GM19025 (cell line): ENCODE results near the gene RSRC1.
"Not testable (repeated sequence)": the region's sequence is repeated elsewhere in the genome, so short reads cannot be mapped to it uniquely, and the experiment has no call there.

Source experiments
- ATAC-seq: cut with Tn5 transposase; IDR thresholded peaks from one replicate; pipeline ENCODE4 v1.9.1; 2021; ENCODE audit warnings: mild to moderate bottlenecking, low read depth, moderate library complexity; ENCODE audit not compliant: unreplicated experiment

RSRC1 gene

DNA sequence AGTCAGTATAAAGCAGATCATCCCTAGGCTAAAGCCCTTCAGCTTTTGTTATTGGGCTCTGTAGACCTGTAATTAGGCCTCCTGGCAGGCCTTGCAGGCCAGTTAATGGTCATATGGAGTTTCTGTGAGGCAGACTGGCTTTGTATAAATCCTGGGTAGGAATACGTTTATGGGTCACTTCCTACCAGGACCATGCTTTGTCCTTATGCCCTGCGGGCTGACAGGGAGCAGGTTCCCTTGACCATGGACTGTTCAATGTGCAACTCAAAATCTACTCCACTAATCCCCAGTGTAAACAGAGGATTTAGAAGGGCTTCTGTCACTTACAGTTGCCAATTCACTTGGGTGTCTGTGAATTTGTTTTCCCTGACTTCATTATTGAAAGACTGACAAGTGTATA is 258.4 kb downstream of the RSRC1 start:
- ATAC-seq: no peak

DNA sequence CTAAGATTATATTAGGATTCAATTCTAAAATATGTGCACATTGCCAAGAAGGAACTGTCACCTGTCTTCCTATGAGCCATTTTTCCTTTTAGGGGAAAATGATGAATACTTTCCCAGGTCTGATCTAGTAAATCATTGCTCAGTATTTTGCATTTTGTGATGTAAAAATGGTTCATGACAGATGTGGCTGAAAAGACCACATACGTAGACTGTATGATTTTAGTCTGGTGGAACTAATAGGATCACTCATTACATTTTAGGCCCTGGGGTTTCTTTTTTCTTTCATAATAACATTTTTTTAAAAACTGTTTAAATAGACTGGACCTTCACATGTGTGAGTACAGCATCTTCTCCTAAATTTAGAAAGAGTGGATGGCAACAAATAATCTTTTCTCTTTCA is 259.4 kb downstream of the RSRC1 start:
- no peak for ATAC-seq

DNA sequence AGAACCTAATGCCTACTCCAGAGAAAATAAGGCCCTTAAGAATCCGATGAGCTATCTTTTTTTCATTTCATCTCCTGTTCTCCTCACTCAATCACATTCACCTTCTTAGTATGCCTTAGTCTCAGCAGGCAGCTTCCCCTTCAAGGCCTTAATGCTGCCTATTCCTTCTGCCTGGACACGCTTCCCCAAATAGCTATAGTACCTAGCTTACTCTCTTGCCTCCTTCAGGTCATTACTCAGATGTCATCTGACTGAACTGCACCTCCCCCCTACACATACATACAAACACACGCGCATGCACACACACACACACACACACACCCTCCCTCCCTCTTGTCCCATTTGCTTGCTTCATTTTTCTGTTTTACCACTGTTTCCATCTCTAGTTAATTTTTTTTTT is 269.6 kb downstream of the RSRC1 start:
- ATAC-seq: no peak

DNA sequence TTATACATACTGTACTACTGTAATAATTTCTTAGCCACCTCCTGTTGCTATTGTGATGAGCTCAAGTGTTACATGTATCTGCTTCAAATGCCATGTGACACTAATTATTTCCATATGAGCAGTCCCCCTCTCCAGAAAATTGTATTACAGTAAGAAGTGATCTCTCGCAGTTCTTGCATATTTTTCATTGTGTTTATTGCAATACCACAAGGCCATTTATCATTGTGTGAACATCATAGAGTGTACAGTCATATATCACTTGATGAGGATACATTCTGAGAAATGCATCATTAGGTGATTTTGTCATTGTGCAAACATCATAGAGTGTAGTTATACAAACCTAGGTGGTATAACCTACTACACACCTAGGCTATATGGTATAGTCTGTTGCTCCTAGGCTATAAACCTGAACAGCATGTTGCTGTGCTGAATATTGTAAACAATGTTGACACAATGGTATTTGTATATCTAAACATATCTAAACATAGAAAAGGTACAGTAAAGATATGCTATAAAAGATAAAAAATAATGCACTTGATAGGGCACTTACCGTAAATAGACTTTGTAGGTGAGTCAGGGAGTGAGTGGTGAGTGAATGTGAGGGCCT is 271.5 kb downstream of the RSRC1 start:
- ATAC-seq: no peak

DNA sequence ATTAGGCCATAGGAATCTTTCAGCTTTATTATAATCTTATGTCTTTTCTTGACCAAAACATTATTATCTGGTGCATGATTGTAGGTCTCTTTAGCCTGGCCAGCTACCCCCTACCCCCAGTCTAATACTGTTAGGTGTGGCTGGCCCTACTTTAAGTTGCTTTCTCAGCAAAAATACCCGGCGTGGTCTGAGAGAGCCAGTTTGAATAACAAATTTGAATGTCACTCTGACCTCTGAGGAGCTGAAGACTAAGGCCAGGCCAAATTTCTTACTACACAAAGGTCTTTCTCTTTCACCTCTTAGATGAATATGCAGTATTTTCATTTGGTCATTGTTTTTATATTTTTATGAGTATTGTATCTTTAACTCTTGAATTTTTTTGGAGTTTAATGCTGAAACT is 272.6 kb downstream of the RSRC1 start:
- ATAC-seq: peak; percentile 45

DNA sequence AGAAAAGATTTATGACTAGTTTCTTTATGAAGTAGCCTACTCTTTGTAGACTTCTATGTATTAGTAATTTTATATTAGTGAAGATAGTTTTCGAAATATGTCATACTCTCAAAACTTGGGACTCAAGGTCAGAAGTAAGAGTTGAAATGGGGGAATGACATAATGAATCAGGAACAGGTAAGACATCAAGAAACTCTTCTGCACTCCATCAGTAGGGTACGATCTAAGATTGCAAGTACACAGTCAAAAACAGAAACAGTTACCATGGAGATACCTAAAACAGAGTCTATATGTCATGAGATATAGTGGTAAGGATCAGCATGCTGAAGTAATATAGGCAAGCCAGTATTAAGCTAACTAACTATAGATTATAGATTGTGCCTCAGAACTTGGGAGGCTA is 274.1 kb downstream of the RSRC1 start:
- no peak for ATAC-seq

DNA sequence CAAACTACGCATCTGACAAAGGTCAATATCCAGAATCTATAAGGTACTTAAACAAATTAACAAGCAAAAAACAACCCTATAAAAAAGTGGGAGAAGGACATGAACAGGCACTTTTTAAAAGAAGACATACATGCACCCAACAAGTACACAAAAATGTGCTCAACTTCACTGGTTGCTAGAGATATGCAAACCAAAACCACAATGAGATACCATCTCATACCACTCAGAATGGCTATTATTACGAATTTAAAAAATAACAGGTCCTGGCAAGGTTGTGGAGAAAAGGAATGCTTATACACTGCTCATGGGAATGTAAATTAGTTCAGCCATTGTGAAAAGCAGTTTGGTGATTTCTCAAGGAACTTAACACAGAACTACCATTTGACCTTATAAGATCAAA is 285.5 kb downstream of the RSRC1 start:
- ATAC-seq: no peak

DNA sequence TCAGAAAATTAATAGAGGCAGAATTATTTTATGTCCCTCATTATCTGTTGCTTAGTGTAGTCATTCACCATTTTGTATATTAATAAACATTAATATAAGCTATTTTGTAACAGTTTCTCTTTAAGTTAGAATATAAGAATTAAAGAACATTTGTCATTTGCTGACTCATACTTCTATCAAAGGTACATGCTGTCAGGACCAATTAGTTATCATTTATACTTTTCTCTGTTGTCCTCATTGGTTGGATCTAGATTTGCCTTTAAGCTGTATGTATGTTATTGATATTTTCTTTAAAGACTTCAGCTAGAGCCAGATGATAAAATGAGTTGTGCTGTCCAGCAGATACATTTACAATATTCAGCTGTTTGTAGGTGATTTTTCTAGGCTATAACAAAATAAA is 292.7 kb downstream of the RSRC1 start:
- ATAC-seq: no peak

DNA sequence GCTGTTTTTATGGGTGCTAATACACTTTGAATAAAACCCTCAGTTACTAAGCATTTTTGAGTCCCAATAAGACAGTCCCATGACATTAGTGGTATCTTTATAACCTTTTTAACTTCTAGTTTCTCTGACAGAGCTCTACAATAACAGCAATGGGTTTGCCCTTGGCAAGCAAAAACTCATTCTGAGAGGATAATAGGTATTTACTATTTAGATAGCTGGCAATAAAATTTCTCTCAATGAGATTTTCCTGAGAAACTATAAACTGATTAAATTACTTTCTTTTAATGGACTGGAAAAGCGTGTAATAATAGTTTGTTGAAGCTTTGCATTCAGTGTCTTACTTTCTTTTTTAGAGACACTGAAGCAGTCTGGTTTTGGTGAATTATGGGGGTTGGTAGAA is 293.1 kb downstream of the RSRC1 start:
- ATAC-seq: no peak

DNA sequence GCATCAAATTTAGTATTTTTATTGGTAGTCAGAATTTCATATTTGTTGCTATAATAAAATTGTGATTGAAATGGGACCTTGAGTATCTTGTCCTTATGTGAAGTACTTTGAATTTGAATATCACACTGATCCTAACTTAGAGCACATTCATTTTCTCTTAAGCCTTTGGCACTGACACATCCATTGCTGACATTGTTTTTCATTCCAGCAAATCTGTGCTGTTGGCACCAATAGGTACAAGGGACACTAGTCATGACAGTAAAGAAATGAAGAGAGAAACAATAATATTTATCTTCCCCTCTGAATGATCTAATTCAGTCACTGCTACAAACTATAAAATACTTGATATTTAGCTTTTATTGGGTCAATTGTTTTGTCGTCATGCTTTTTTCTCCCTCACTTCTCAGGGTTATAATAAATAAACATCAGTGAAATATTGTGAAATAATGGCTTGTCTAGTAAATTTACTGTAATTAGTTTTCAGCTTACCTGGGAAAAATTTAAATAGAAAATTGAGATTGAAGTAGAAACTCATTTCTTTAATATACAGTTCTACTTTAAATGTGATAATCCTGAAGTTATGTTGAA is 294.3 kb downstream of the RSRC1 start:
- no peak for ATAC-seq

DNA sequence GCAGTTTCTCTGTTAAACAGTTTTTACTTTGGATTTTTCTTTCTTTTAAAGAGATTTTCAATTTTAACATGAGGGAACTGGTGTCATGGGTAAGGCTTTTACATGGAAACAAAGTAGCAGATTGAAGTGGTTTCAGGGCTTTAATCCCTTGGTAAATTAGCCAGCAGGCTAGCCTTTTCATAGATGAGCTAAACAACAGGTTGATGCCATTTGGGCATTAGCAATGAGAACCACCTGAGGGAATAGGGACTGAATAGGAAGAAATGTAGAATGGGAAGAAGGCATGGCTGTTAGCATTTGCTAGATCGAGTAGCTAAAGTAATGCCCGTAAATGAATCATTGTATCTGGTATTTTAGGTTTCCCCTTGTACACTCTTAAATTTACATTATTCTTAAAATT is 295.6 kb downstream of the RSRC1 start:
- no peak for ATAC-seq

DNA sequence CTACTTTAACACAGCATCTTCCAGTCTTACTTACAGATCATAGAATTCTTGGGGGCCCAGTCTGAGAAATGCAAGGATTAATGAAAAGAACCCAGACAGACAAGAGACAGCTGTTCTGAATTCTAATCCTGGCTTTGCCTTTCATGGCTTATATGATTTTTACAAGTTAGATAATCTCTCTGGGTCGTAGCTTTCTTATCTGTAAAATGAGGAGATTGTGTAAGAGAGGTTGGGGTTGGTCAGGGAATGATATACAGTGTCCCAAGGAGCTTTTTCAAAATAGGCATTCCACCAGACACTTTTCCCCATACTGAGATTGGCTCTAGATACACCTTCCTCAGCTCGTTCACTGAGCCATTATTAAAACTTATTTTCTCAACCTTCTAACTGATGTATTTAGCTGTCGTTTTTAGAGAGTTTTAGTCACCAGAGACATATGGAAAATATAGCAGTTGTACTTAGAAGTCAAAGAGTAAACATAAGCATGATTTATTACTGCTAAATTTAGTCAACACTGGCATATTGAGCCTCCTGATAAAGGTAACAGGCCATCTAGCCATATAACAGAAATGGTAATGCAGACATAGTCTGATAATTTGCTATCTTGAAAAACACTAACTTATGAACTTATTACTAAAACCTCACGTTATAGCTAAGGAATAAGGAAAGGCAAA is 298.1 kb downstream of the RSRC1 start:
- ATAC-seq: no peak

DNA sequence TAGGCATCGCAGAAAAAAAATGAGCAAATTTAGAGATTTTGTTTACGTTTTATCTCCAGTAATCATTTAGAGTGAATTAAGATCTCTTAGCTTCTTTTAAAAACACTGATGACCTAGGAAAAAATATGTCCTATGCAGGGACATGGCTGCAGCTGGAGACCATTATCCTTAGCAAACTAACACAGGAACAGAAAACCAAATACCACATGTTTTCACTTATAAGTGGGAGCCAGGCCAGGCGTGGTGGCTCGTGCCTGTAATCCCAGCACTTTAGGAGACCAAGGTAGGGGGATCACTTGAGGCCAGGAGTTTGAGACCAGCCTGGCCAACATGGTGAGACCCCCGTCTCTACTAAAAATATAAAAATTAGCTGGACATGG is 298.6 kb downstream of the RSRC1 start:
- not testable (repeated sequence) for ATAC-seq

DNA sequence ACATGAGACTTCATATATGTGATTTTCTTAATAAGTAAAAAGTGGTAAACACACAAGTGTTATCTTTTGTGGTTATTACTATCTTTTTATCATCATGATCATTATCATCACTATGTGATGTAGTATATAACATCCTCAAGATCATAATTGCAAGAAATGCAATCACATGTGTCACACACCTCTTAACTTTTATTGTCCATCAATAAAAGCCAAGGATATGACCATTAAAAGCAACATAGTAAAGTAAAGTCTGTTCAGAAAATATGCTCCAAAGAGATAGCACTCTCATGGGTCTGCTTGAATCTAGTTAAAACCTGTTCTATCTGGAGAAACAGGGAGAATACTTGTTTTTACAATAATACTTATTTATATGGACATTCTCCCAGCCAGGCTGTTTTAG is 308.1 kb downstream of the RSRC1 start:
- ATAC-seq: no peak

DNA sequence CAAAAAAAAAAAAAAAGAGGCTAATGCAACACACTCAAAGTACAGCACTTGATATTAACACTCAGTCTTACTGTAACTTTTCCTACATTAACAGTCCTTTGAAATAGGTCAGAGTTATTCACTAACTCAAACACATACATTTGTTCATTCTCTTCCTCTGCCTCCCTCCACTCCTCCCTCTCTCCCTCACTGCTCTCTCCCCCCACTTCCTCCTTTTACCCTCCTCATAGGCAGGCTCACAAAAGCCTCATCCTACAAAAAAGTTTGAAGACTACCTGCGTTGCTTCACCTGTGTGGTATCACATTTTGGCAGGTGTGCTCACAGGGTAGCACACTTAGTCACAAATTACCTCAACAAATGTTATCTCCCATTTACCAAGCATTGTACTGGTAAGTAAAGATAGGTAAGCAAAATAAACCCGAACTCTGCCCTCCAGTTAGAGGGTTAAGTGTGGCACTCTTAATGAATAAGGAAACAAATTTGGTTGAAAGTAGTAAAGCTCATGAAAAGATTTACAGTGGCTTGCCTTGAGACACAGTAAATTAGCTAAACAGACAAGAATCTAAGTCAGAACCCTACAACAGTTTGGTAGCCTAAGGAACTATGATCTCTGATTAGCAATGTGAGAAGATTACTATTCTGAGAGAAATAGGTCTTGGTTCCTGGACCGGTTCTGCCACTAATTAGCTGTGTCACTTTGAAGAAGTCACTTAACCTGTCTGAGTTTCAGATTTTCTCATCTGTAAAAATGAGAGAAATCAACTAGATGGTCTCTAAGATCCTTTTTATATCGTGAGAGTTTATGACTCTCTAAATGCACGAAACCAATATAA is 310.1 kb downstream of the RSRC1 start:
- no peak for ATAC-seq

DNA sequence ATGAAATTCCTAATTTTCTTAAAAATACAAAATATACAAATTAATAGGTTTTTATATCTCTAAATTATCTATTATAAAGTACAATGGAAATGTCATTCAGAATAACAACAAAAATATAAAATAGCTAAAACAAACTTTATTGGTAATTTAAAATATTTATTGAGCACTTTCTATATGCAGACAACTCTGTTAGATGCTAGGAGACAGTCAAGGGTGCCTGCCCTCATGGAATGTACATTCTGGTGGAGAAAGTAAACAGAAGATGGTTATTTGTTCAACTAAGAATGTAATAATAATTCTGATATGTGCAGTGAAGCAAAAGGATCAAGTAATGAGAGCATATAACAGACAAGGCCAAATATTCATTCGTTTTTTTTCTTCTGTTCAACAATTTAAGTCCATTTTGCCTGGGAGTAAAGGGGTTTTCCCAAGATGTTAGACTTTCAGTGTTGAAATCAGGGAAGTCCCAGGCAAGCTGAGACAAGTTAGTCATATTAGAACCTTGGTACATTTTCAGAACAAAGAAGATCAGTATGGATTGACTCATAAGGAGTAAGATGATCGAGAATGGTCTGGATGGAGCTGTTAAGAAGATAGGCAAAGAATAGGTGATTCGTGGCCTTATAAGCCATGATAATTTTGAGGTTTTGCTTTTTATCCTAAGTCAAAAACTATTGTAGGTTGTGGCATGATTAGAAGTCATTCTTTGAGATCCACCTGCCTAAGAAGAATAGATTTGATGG is 310.9 kb downstream of the RSRC1 start:
- ATAC-seq: peak; percentile 95

DNA sequence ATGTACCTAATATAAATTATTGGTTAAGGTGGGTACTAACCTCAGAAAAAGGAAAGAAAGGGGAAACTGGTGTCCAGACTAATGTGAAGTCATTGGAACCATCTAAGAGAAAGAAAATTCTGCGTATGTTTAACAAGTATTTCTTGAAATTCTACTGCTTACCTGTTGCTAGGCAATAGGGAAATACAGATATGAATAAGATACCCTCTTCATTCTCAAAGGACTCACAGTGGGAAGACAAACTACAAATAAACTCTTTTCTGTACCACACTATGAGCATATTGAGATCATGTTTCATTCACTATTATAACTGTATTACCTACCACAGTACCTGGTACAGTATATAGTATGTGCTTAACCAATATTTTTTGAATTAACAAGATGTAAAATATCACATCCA is 320.6 kb downstream of the RSRC1 start:
- ATAC-seq: no peak

DNA sequence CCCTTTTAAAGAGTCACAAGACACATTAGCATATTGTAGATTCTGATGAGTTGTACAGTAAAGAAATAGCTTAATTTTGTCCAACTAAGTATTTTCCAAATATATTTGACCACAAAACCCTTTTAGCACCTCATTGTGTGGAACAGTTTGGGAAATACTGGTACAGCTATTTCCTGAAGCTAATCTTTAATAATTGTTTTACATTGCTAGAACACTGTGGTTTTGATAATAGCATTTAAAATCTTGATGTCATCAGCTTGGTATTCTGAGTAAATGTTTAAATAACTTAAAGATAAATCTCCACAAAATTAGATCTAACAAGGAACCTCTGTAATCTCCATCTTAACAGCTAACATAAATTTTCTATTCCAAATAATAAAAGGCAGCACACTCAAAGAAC is 321.1 kb downstream of the RSRC1 start:
- ATAC-seq: no peak

DNA sequence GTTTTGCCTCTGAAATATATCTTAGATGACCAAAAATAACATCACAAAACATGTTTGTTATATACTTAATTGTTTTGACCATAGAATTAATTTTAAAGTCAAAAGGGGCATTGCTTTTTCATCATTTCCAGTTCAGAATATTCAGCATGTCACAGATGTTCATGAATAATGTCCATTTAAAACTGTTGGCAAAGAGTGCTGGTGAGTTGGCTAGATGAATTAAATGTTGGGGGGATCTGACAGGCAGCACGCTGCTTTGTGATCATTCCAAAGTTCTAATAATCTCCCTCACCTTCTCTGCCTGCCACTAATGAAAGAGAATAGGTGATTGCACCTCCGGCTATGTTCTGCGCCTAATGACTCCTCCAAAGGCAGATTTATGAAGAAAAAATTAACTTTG is 321.9 kb downstream of the RSRC1 start:
- no peak for ATAC-seq

DNA sequence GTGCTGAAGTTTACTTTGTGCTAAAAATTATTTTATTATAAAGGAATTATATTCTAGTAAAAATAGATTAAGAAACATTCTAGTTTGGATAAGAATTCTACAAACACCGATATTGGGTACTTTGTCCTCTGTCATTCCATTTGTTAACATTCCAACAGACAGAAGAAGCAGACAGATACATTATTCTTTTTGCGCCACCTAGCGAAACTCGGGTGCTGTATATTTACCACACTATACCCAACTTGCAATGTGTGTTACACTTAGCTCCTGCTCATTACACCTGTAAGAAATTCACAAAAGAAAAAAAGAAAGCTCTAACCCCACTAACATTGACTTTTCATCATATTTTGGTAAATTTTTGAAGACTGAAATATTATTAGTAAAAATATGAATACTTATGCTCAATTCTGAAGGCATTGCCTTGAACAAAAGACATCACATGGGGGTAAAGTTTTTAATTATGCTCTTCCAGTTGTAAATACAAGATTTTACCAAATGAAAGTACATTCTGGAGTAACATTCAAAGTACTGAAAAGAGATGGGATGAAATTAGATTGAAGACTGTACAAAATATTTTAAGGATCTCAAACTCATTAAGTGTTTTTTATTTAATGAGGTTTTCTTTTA is 324.6 kb downstream of the RSRC1 start:
- peak; percentile 74 for ATAC-seq
